ENCODE results near the gene DLG2.

GRCh38 chr11:84420271-84420670 lies 1206.9 kb downstream of the DLG2 start:
- no peak for TF ChIP-seq TAF1 (IDR thresholded peaks at IDR 0.05; ENCODE audit: low read depth, low read length)
- TF ChIP-seq POLR2A (IDR thresholded peaks at IDR 0.05; ENCODE audit: low read depth, low read length), result no peak
- no peak for TF ChIP-seq POLR2AphosphoS5 (IDR thresholded peaks at IDR 0.05; ENCODE audit: low read depth, low read length)

All from GM12891 (cell line).